ENCODE measurements around the gene GNA12.

GNA12 gene

GRCh38 chr7:2689343-2689847 lies 154.7 kb downstream of the GNA12 start:
- H3K4me3 ChIP-seq (ENCODE audit: low read depth, low read length) = no peak overlapping the region
- ChIA-PET POLR2A (no interaction called here), CTCF (interaction anchor here (1.0 to 3.0 kb wide), 7 partner anchors 8 to 175 kb away, joined by 3 to 15 read pairs (median 3); no protein-coding TSS in a partner anchor)
- no peak for TF ChIP-seq CTCF (IDR thresholded peaks at IDR 0.05; ENCODE audit: insufficient read depth, low read length, missing control alignments)
- DNase-seq (ENCODE audit: low read depth, low spot score) = no peak

DNA sequence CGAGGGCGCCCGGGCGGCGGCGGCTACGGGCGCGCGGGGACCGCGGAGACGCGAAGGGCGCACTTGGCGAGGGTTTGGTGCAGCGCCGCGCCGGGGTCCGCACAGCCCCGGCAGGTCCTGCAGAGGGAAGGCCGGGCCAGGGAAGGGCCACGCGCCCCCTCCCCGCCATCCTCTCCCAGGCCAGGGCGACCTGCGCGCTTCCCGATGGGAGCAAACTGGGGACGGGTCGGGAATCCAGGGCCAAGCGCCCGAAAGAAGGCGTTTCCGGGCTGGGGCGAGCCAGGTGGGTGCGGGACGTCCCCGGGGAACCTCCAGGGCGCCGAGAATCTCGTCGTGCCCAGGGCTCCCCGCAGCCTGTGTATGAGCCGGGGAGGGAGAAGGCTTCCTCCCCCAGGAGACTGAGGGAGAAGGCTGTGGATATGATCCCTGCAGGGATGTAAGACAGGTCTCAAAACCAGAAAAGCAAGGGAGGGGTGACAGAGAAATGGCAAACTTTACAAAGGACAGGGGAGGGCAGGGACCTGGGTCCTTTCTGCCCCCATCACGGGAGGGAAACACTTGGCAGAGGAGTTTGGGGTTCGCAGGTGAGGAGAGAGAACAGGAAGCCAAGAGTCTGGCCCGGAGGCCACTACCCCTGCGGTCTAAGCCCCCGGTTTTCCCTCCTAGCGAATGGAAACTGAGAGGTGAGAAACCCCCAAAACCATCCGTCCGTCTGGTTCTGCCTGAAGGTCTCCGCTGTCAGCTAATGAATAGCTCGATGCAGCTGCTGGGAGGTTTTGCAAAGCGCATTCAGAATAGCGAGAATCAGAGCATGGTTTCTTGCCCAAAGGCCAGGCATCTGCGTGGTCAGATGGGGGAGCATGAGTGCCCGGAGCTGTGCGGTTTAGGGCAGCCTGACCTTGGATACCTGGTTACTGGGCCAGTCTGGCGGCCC lies 155.4 kb downstream of the GNA12 start:
- peak overlapping the region; percentile 34 for H3K4me3 ChIP-seq (ENCODE audit: low read depth, low read length)
- ChIA-PET POLR2A (no interaction called here), CTCF (interaction anchor here (1.2 to 1.7 kb wide), 5 partner anchors 21 to 144 kb away, joined by 3 to 6 read pairs (median 4); no protein-coding TSS in a partner anchor)
- TF ChIP-seq CTCF (IDR thresholded peaks at IDR 0.05; ENCODE audit: insufficient read depth, low read length, missing control alignments) = no peak
- no peak for DNase-seq (ENCODE audit: low read depth, low spot score)

DNA sequence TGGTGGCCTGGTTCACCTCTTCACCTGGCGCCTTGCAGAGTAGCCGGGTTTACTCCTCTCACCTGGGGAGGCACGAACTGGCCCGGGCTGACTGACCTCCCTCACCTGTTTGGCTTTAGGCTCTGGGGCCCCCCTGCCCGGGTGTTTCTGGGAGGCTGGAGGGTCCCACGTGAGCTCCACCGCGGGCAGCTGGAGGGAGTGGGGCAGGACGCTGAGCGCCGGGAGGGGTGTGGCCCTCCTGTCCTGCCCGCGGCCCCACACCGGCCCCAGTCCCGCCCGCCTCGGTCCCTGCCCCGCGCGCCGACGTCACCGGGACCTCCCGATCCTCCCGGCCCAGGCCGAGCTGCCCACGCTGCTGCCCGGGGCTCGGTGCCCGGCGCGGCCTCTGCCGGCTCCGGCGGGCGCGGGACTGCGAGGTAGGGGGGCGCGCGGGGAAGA lies 156.2 kb downstream of the GNA12 start, which contains the start of gene AMZ1:
TSS of gene AMZ1 (plus strand) at position 322 of the 438 bp plus-strand sequence. CDS start 12,250 bp downstream, outside the sequence.
- H3K4me3 ChIP-seq (ENCODE audit: low read depth, low read length) = peak within 1 kb of the TSS; percentile 34
- ChIA-PET CTCF (interaction anchor here (1.2 to 1.8 kb wide), 4 partner anchors 17 to 145 kb away, joined by 3 to 4 read pairs (median 4); no protein-coding TSS in a partner anchor), POLR2A (interaction anchor here (0.8 kb wide), 1 partner anchor 237 kb away, joined by 4 read pairs; no protein-coding TSS in a partner anchor)
- TF ChIP-seq CTCF (IDR thresholded peaks at IDR 0.05; ENCODE audit: insufficient read depth, low read length, missing control alignments) = no peak
- DNase-seq (ENCODE audit: low read depth, low spot score) = no peak

GRCh38 chr7:2687338-2687869 lies 156.7 kb downstream of the GNA12 start:
- TF ChIP-seq CTCF (IDR thresholded peaks at IDR 0.05; ENCODE audit: insufficient read depth, low read length, missing control alignments) = no peak
- CTCF ChIA-PET = interaction anchor here (1.0 to 1.8 kb wide), 5 partner anchors 17 to 236 kb away, joined by 3 to 4 read pairs (median 4); no protein-coding TSS in a partner anchor
- POLR2A ChIA-PET = interaction anchor here (0.8 kb wide), 1 partner anchor 236 kb away, joined by 4 read pairs; no protein-coding TSS in a partner anchor
- H3K4me3 ChIP-seq (ENCODE audit: low read depth, low read length) = peak overlapping the region; percentile 34
- DNase-seq (ENCODE audit: low read depth, low spot score) = no peak

GRCh38 chr7:2686101-2686500 lies 158.0 kb downstream of the GNA12 start:
- no peak for DNase-seq (ENCODE audit: low read depth, low spot score)
- CTCF ChIA-PET = interaction anchor here (0.9 to 1.8 kb wide), 5 partner anchors 15 to 234 kb away, joined by 3 to 8 read pairs (median 3); no protein-coding TSS in a partner anchor
- no peak for TF ChIP-seq CTCF (IDR thresholded peaks at IDR 0.05; ENCODE audit: insufficient read depth, low read length, missing control alignments)
- H3K4me3 ChIP-seq (ENCODE audit: low read depth, low read length) = no peak overlapping the region
- POLR2A ChIA-PET = no interaction called here
